ENCODE data around the gene IPO9.

DNA sequence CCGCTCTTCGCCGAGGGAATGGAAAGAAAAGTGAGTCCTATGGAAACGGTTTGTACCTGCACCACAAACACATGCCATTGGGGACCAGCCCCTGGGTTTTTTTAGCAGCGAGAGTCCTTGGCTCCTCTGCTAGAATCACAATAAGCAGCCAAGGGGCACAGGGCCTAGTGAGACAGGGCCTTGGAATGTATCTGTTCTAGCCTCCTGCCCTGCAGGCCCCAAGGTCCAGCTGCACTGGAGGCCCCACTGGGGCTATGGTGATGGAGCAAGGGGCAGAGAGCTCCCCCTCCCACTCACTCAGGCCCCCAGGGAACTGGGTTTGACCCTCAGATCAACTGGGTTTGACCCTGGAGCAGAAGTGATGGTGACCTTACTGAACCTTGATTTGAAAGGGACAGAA, 74.2 kb downstream of the IPO9 start:
- TF ChIP-seq, protein P1, sequence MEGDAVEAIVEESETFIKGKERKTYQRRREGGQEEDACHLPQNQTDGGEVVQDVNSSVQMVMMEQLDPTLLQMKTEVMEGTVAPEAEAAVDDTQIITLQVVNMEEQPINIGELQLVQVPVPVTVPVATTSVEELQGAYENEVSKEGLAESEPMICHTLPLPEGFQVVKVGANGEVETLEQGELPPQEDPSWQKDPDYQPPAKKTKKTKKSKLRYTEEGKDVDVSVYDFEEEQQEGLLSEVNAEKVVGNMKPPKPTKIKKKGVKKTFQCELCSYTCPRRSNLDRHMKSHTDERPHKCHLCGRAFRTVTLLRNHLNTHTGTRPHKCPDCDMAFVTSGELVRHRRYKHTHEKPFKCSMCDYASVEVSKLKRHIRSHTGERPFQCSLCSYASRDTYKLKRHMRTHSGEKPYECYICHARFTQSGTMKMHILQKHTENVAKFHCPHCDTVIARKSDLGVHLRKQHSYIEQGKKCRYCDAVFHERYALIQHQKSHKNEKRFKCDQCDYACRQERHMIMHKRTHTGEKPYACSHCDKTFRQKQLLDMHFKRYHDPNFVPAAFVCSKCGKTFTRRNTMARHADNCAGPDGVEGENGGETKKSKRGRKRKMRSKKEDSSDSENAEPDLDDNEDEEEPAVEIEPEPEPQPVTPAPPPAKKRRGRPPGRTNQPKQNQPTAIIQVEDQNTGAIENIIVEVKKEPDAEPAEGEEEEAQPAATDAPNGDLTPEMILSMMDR (IDR thresholded peaks at IDR 0.05 in 4 of 5, conservative IDR thresholded peaks at IDR 0.05 in 1 of 5) = no peak
- no peak for TF ChIP-seq POLR2A (IDR thresholded peaks at IDR 0.05)

Data from gastrocnemius medialis (tissue), 4 donors.